HepG2 (cell line): ENCODE measurements around the gene CCNA2. TPM values are rescaled to one million over a fixed set of nuclear protein-coding genes. Genes with fewer than 3 reads are reported as not detected.

Experiments used
- FOXA1 ChIP-seq, 2 experiments: fragments of 450-650 bp in 1 of 2; sonication (generic) in 1 of 2; formaldehyde crosslinking in 1 of 2; IDR thresholded peaks; 2 replicates each; pipeline versions ENCODE4 v1.4.0 to v1.6.1; 2016 to 2020; ENCODE audit warnings: missing genetic modification reagents in 1 of 2
- HOXA7 ChIP-seq: sonication (generic); formaldehyde crosslinking; IDR thresholded peaks from 2 replicates; pipeline ENCODE4 v1.8.1; 2022; ENCODE audit warnings: mild to moderate bottlenecking, missing genetic modification reagents, moderate library complexity
- NFE2L2 ChIP-seq: fragments of 150-350 bp; IDR thresholded peaks from 2 replicates; pipeline ENCODE4 v1.6.1; 2014; ENCODE audit warnings: low read length
- SAP130 ChIP-seq: IDR thresholded peaks from 2 replicates; pipeline ENCODE4 v1.6.1; 2016; ENCODE audit warnings: low read depth
- TCF12 ChIP-seq, 2 experiments: fragments of 450-650 bp in 1 of 2; sonication (generic) in 1 of 2; formaldehyde crosslinking in 1 of 2; IDR thresholded peaks; 2 replicates each; pipeline versions ENCODE4 v1.6.1 to v1.8.0; 2017 to 2022; ENCODE audit warnings: antibody characterized with exemption in 1 of 2, mild to moderate bottlenecking in 1 of 2, missing genetic modification reagents in 1 of 2, moderate library complexity in 1 of 2
- TEAD3 ChIP-seq: optimal IDR thresholded peaks from 2 replicates; pipeline ENCODE3; 2016; ENCODE audit warnings: borderline replicate concordance
- ZFYVE20 ChIP-seq: sonication (generic); formaldehyde crosslinking; IDR thresholded peaks from 2 replicates; pipeline ENCODE4 v1.8.0; 2023; ENCODE audit warnings: low read depth, mild to moderate bottlenecking, moderate library complexity, missing genetic modification reagents, borderline replicate concordance
- ZNF335 ChIP-seq: sonication (generic); formaldehyde crosslinking; IDR thresholded peaks from 2 replicates; pipeline ENCODE4 v1.4.0; 2020; ENCODE audit warnings: missing genetic modification reagents
- ZNF550 ChIP-seq: sonication (generic); formaldehyde crosslinking; IDR thresholded peaks from 2 replicates; pipeline ENCODE4 v1.4.0; 2020; ENCODE audit warnings: mild to moderate bottlenecking, missing genetic modification reagents, borderline replicate concordance
- ZNF766 ChIP-seq: sonication (generic); formaldehyde crosslinking; IDR thresholded peaks from 2 replicates; pipeline ENCODE4 v1.5.0; 2020; ENCODE audit warnings: missing genetic modification reagents, borderline replicate concordance
- polyA plus RNA-seq, 8 experiments: library from polyadenylated mRNA; depleted of rRNA in 3 of 8; stranded (reverse) in 7 of 8; unstranded in 1 of 8; fragments of >200 nt; fragmentation: Illumina TruSeq in 4 of 8; extraction: Trizol in 4 of 8; gene quantifications; 2 replicates each; pipeline versions ENCODE4 v1.2.1 to v1.2.3, GENCODE V29; 2011 to 2016; ENCODE audit warnings: low read depth in 4 of 8, missing spikeins in 1 of 8, mixed read lengths in 1 of 8; ENCODE audit not compliant: insufficient read depth in 1 of 8
- total RNA-seq, 5 experiments: library from RNA; depleted of rRNA; stranded (reverse); fragments of >200 nt; fragmentation: Illumina TruSeq; extraction: Trizol; gene quantifications; 2 replicates each; pipeline ENCODE4 v1.2.3, GENCODE V29; 2016; ENCODE audit warnings: low read depth in 1 of 5
- TF ChIP-seq, protein P1 (sequence below): sonication (generic); formaldehyde crosslinking; IDR thresholded peaks from 2 replicates; pipeline ENCODE4 v1.8.0; 2022; ENCODE audit warnings: missing genetic modification reagents, mild to moderate bottlenecking, moderate library complexity, borderline replicate concordance
- TF ChIP-seq, protein P2 (sequence below): sonication (generic); formaldehyde crosslinking; IDR thresholded peaks from 2 replicates; pipeline ENCODE4 v1.4.0; 2020; ENCODE audit warnings: mild to moderate bottlenecking, missing genetic modification reagents
- TF ChIP-seq, protein P3 (sequence below): sonication (generic); formaldehyde crosslinking; IDR thresholded peaks from 2 replicates; pipeline ENCODE4 v1.5.1; 2020; ENCODE audit warnings: mild to moderate bottlenecking, missing genetic modification reagents, borderline replicate concordance
- TF ChIP-seq, protein P4 (sequence below): sonication (generic); formaldehyde crosslinking; IDR thresholded peaks from 2 replicates; pipeline ENCODE4 v1.4.0; 2020; ENCODE audit warnings: missing genetic modification reagents, borderline replicate concordance

The CCNA2 gene
- total and polyA plus RNA-seq, 2 of the 13 experiments (the other 11 are each of a cell fraction or from before 2014, with no cell fraction given), result 31.3 to 105 TPM

- TF ChIP-seq ZNF550 (CRISPR knock-in tag) (no peak), ZNF766 (CRISPR knock-in tag) (no peak), SAP130 (CRISPR knock-in tag) (peak; percentile 49), NFE2L2 (no peak), ZNF335 (peak; percentile 28; the same call in 1 of the 2 replicates), HOXA7 (CRISPR knock-in tag) (no peak), FOXA1 (IDR thresholded peaks at IDR 0.05) (no peak), FOXA1 (CRISPR knock-in tag; IDR thresholded peaks at IDR 0.05) (peak; percentile 29), TCF12 (IDR thresholded peaks at IDR 0.05) (no peak), TCF12 (CRISPR knock-in tag; IDR thresholded peaks at IDR 0.05) (no peak), TEAD3 (CRISPR knock-in tag) (peak; percentile 95), ZFYVE20 (no peak)
- TF ChIP-seq, protein P1, sequence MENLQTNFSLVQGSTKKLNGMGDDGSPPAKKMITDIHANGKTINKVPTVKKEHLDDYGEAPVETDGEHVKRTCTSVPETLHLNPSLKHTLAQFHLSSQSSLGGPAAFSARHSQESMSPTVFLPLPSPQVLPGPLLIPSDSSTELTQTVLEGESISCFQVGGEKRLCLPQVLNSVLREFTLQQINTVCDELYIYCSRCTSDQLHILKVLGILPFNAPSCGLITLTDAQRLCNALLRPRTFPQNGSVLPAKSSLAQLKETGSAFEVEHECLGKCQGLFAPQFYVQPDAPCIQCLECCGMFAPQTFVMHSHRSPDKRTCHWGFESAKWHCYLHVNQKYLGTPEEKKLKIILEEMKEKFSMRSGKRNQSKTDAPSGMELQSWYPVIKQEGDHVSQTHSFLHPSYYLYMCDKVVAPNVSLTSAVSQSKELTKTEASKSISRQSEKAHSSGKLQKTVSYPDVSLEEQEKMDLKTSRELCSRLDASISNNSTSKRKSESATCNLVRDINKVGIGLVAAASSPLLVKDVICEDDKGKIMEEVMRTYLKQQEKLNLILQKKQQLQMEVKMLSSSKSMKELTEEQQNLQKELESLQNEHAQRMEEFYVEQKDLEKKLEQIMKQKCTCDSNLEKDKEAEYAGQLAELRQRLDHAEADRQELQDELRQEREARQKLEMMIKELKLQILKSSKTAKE (CRISPR knock-in tag), result no peak
- TF ChIP-seq, protein P2, sequence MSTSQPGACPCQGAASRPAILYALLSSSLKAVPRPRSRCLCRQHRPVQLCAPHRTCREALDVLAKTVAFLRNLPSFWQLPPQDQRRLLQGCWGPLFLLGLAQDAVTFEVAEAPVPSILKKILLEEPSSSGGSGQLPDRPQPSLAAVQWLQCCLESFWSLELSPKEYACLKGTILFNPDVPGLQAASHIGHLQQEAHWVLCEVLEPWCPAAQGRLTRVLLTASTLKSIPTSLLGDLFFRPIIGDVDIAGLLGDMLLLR (CRISPR knock-in tag), result no peak
- TF ChIP-seq, protein P3, sequence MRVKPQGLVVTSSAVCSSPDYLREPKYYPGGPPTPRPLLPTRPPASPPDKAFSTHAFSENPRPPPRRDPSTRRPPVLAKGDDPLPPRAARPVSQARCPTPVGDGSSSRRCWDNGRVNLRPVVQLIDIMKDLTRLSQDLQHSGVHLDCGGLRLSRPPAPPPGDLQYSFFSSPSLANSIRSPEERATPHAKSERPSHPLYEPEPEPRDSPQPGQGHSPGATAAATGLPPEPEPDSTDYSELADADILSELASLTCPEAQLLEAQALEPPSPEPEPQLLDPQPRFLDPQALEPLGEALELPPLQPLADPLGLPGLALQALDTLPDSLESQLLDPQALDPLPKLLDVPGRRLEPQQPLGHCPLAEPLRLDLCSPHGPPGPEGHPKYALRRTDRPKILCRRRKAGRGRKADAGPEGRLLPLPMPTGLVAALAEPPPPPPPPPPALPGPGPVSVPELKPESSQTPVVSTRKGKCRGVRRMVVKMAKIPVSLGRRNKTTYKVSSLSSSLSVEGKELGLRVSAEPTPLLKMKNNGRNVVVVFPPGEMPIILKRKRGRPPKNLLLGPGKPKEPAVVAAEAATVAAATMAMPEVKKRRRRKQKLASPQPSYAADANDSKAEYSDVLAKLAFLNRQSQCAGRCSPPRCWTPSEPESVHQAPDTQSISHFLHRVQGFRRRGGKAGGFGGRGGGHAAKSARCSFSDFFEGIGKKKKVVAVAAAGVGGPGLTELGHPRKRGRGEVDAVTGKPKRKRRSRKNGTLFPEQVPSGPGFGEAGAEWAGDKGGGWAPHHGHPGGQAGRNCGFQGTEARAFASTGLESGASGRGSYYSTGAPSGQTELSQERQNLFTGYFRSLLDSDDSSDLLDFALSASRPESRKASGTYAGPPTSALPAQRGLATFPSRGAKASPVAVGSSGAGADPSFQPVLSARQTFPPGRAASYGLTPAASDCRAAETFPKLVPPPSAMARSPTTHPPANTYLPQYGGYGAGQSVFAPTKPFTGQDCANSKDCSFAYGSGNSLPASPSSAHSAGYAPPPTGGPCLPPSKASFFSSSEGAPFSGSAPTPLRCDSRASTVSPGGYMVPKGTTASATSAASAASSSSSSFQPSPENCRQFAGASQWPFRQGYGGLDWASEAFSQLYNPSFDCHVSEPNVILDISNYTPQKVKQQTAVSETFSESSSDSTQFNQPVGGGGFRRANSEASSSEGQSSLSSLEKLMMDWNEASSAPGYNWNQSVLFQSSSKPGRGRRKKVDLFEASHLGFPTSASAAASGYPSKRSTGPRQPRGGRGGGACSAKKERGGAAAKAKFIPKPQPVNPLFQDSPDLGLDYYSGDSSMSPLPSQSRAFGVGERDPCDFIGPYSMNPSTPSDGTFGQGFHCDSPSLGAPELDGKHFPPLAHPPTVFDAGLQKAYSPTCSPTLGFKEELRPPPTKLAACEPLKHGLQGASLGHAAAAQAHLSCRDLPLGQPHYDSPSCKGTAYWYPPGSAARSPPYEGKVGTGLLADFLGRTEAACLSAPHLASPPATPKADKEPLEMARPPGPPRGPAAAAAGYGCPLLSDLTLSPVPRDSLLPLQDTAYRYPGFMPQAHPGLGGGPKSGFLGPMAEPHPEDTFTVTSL (CRISPR knock-in tag), result no peak
- TF ChIP-seq, protein P4, sequence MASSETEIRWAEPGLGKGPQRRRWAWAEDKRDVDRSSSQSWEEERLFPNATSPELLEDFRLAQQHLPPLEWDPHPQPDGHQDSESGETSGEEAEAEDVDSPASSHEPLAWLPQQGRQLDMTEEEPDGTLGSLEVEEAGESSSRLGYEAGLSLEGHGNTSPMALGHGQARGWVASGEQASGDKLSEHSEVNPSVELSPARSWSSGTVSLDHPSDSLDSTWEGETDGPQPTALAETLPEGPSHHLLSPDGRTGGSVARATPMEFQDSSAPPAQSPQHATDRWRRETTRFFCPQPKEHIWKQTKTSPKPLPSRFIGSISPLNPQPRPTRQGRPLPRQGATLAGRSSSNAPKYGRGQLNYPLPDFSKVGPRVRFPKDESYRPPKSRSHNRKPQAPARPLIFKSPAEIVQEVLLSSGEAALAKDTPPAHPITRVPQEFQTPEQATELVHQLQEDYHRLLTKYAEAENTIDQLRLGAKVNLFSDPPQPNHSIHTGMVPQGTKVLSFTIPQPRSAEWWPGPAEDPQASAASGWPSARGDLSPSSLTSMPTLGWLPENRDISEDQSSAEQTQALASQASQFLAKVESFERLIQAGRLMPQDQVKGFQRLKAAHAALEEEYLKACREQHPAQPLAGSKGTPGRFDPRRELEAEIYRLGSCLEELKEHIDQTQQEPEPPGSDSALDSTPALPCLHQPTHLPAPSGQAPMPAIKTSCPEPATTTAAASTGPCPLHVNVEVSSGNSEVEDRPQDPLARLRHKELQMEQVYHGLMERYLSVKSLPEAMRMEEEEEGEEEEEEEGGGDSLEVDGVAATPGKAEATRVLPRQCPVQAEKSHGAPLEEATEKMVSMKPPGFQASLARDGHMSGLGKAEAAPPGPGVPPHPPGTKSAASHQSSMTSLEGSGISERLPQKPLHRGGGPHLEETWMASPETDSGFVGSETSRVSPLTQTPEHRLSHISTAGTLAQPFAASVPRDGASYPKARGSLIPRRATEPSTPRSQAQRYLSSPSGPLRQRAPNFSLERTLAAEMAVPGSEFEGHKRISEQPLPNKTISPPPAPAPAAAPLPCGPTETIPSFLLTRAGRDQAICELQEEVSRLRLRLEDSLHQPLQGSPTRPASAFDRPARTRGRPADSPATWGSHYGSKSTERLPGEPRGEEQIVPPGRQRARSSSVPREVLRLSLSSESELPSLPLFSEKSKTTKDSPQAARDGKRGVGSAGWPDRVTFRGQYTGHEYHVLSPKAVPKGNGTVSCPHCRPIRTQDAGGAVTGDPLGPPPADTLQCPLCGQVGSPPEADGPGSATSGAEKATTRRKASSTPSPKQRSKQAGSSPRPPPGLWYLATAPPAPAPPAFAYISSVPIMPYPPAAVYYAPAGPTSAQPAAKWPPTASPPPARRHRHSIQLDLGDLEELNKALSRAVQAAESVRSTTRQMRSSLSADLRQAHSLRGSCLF (CRISPR knock-in tag), result no peak
These were observed 29.0 kb downstream of the CCNA2 start (continued) for GRCh38 chr4:121794505-121795188.
